Mesendoderm (in vitro differentiated cells): ENCODE results near the gene TRDN.
"Not testable (repeated sequence)": the region's sequence is repeated elsewhere in the genome, so short reads cannot be mapped to it uniquely, and the experiment has no call there.

Experiments
- DNase-seq: peaks from one replicate; pipeline ENCODE4 v3.0.0; 2013
- H2AK5ac ChIP-seq: 2 replicates; pipeline ENCODE4 v1.6.1; 2013; ENCODE audit warnings: low read length, inconsistent platforms
- H2BK120ac ChIP-seq: 2 replicates; pipeline ENCODE4 v1.6.1; 2013; ENCODE audit warnings: low read depth, mild to moderate bottlenecking, low read length, moderate library complexity, mixed read lengths
- H2BK15ac ChIP-seq: replicated peaks from 2 replicates; pipeline ENCODE4 v1.6.1; 2013; ENCODE audit warnings: low read depth, mild to moderate bottlenecking, moderate library complexity
- H2BK5ac ChIP-seq: 2 replicates; pipeline ENCODE4 v1.6.1; 2013; ENCODE audit warnings: low read length, inconsistent platforms
- H3K18ac ChIP-seq: 2 replicates; pipeline ENCODE4 v1.6.1; 2013; ENCODE audit warnings: mild to moderate bottlenecking, low read length, mixed read lengths
- H3K23ac ChIP-seq: one replicate; pipeline ENCODE4 v1.6.1; 2013; ENCODE audit warnings: low read length
- H3K27ac ChIP-seq: 2 replicates; pipeline ENCODE4 v1.5.1; 2013; ENCODE audit warnings: low read depth, mild to moderate bottlenecking, inconsistent platforms, low read length, moderate library complexity
- H3K27me3 ChIP-seq: 2 replicates; pipeline ENCODE4 v1.6.1; 2013; ENCODE audit warnings: low read length, control low read depth, mild to moderate bottlenecking, inconsistent platforms; ENCODE audit not compliant: insufficient read depth, poor library complexity
- H3K36me3 ChIP-seq: 2 replicates; pipeline ENCODE4 v1.6.1; 2013; ENCODE audit warnings: low read length, inconsistent platforms; ENCODE audit not compliant: control insufficient read depth, insufficient read depth
- H3K4ac ChIP-seq: one replicate; pipeline ENCODE4 v1.6.1; 2013; ENCODE audit warnings: low read depth, mild to moderate bottlenecking, low read length, moderate library complexity
- H3K4me1 ChIP-seq: 2 replicates; pipeline ENCODE4 v1.6.1; 2013; ENCODE audit warnings: low read depth, low read length, inconsistent platforms; ENCODE audit not compliant: control insufficient read depth
- H3K4me2 ChIP-seq: 2 replicates; pipeline ENCODE4 v1.6.1; 2013; ENCODE audit warnings: low read length
- H3K4me3 ChIP-seq: 2 replicates; pipeline ENCODE4 v1.5.1; 2013; ENCODE audit warnings: mild to moderate bottlenecking, low read length
- H3K56ac ChIP-seq: one replicate; pipeline ENCODE4 v1.6.1; 2013; ENCODE audit warnings: low read length
- H3K79me1 ChIP-seq: 2 replicates; pipeline ENCODE4 v1.6.1; 2013; ENCODE audit warnings: low read length, inconsistent platforms
- H3K79me2 ChIP-seq: 2 replicates; pipeline ENCODE4 v1.6.1; 2013; ENCODE audit warnings: mild to moderate bottlenecking, low read length; ENCODE audit not compliant: control insufficient read depth, insufficient read depth
- H3K9ac ChIP-seq: 2 replicates; pipeline ENCODE4 v1.6.1; 2013; ENCODE audit warnings: low read length, inconsistent platforms
- H4K5ac ChIP-seq: one replicate; pipeline ENCODE4 v1.6.1; 2013; ENCODE audit warnings: low read length
- H4K8ac ChIP-seq: one replicate; pipeline ENCODE4 v1.6.1; 2013; ENCODE audit warnings: low read depth, mild to moderate bottlenecking, control low read depth, low read length, moderate library complexity
- WGBS: extraction: QIAGEN DNeasy Blood & Tissue Kit; methylation state at CpG from one replicate; pipeline ENCODE4 v1.1.7; 2013; ENCODE audit warnings: low lambda C conversion rate, missing lambda C conversion rate; ENCODE audit not compliant: insufficient coverage; ENCODE audit errors: extremely low coverage; 5-methylcytosine and 5-hydroxymethylcytosine counted together

The TRDN gene

GRCh38 chr6:123559816-123560215, 76.9 kb downstream of the TRDN start:
- H3K79me2 ChIP-seq, H4K8ac ChIP-seq, H2BK15ac ChIP-seq, H3K4me1 ChIP-seq, H2BK120ac ChIP-seq, H2AK5ac ChIP-seq, H4K5ac ChIP-seq, H3K23ac ChIP-seq, H3K27ac ChIP-seq, H3K79me1 ChIP-seq, H3K36me3 ChIP-seq, DNase-seq, H3K27me3 ChIP-seq, H2BK5ac ChIP-seq, H3K4me3 ChIP-seq, H3K9ac ChIP-seq, H3K4me2 ChIP-seq: not testable (repeated sequence)
- H3K18ac ChIP-seq: peak overlapping the region; percentile 80
- WGBS: no CpG with 5 or more reads among the region's 5 CpGs
- H3K56ac ChIP-seq: peak overlapping the region; percentile 25
- peak overlapping the region; percentile 24 for H3K4ac ChIP-seq

DNA sequence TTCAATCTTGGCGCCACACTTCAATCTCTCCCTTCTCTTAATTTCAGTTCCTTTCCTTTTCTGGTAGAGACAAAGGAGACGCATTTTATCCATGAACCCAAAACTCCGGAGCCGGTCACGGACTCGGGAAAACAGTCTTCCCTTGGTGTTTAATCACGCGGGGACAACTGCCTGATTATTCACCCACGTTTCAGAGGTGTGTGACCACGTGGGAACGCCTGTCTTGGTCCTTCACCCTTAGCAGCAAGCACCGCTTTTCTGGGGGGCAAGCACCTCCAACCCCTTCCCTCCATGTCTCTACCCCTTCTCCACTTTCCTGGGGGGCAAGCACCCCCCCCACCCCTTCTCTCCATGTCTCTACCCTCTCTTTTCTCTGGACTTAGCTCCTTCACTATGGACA, 79.3 kb downstream of the TRDN start:
- H3K56ac ChIP-seq: peak overlapping the region; percentile 40
- H3K18ac ChIP-seq: peak overlapping the region; percentile 20
- H4K5ac ChIP-seq, H4K8ac ChIP-seq, H3K23ac ChIP-seq, H3K9ac ChIP-seq, DNase-seq, H3K4me2 ChIP-seq, H2AK5ac ChIP-seq, H3K79me2 ChIP-seq, H2BK15ac ChIP-seq, H3K79me1 ChIP-seq, H3K4me3 ChIP-seq, H3K4me1 ChIP-seq, H3K36me3 ChIP-seq, H3K27ac ChIP-seq, H3K27me3 ChIP-seq: not testable (repeated sequence)
- no CpG with 5 or more reads among the region's 12 CpGs for WGBS
- H2BK5ac ChIP-seq: peak overlapping the region; percentile 45
- H3K4ac ChIP-seq: peak overlapping the region; percentile 97
- H2BK120ac ChIP-seq: peak overlapping the region; percentile 73

DNA sequence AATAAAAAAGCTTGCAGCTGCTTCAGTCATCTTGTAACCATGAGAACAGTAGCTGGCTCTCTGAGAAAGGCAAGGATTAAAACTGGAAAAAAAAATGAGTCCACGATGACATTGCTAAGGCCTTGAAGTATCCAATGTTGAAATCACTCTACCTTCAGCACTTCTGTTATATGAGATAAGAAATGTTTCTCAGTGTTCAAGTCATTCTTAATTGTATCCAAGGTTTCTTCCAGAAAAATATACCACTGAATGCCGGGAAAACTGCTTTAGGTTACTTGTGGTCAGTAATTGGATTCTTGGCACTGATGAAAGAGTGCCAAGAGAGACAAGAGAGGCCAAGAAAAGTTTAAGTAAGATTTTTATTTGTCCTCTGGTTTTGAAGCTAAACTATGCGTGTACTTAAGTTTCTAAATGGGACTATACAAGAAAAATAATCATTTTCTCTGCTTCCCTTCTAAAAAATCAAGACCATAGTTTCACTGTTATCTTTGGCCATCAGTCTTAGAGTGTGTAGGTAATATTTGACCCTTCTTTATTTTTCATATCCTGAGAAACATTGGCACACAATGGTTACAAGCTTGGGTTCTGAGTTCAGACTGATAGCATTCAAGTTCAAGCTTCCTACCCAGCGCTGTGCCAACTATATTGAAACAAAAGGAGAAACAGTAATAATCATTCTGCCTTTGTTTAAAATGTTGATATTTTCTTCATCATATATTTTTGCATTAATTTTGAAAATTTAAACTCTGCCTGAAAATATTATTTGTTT, 84.6 kb downstream of the TRDN start:
- peak overlapping the region; percentile 36 for H2BK15ac ChIP-seq
- H4K8ac ChIP-seq: no peak overlapping the region
- no peak overlapping the region for H3K23ac ChIP-seq
- no peak overlapping the region for H2AK5ac ChIP-seq
- no peaks in the 10 kb centered on the region for H3K36me3 ChIP-seq
- DNase-seq: no peak
- H3K27me3 ChIP-seq: no peaks in the 10 kb centered on the region
- no peaks in the 10 kb centered on the region for H3K79me2 ChIP-seq
- H3K18ac ChIP-seq: no peak overlapping the region
- H2BK5ac ChIP-seq: no peak overlapping the region
- H3K27ac ChIP-seq: no peak overlapping the region
- H3K9ac ChIP-seq: no peak overlapping the region
- H4K5ac ChIP-seq: no peak overlapping the region
- H3K4me1 ChIP-seq: peaks cover 6% of the 10 kb centered on the region
- no peak overlapping the region for H2BK120ac ChIP-seq
- no peak overlapping the region for H3K56ac ChIP-seq
- no CpG with 5 or more reads among the region's 4 CpGs for WGBS
- no peak overlapping the region for H3K4me3 ChIP-seq
- no peak overlapping the region for H3K4me2 ChIP-seq
- no peak overlapping the region for H3K4ac ChIP-seq
- peaks cover 2% of the 10 kb centered on the region for H3K79me1 ChIP-seq

- Histone ChIP-seq H3K36me3 (no peaks in the 10 kb centered on the region), H4K8ac (no peak overlapping the region), H3K27me3 (no peaks in the 10 kb centered on the region), H2BK15ac (no peak overlapping the region), H3K4me3 (no peak overlapping the region), H3K18ac (no peak overlapping the region), H3K4ac (no peak overlapping the region), H3K79me1 (peaks cover 2% of the 10 kb centered on the region), H4K5ac (no peak overlapping the region), H3K4me1 (peaks cover 5% of the 10 kb centered on the region), H2BK5ac (no peak overlapping the region), H3K79me2 (no peaks in the 10 kb centered on the region), H2BK120ac (no peak overlapping the region), H3K4me2 (no peak overlapping the region), H3K27ac (no peak overlapping the region), H3K23ac (no peak overlapping the region), H3K9ac (no peak overlapping the region), H3K56ac (no peak overlapping the region), H2AK5ac (no peak overlapping the region)
- WGBS: no CpG with 5 or more reads among the region's 2 CpGs
- peak; percentile 69 for DNase-seq
Measured at GRCh38 chr6:123550052-123550617, 86.6 kb downstream of the TRDN start.

GRCh38 chr6:123549476-123549875, 87.3 kb downstream of the TRDN start:
- H3K4me3 ChIP-seq: no peak overlapping the region
- no peaks in the 10 kb centered on the region for H3K79me2 ChIP-seq
- H3K56ac ChIP-seq: peak overlapping the region; percentile 32
- peak overlapping the region; percentile 56 for H4K8ac ChIP-seq
- H2BK5ac ChIP-seq: peak overlapping the region; percentile 41
- no peak overlapping the region for H3K27ac ChIP-seq
- no peak overlapping the region for H3K4me2 ChIP-seq
- no peak overlapping the region for H3K18ac ChIP-seq
- peaks cover 5% of the 10 kb centered on the region for H3K4me1 ChIP-seq
- no peak overlapping the region for H2AK5ac ChIP-seq
- H3K23ac ChIP-seq: no peak overlapping the region
- DNase-seq: no peak
- no peaks in the 10 kb centered on the region for H3K27me3 ChIP-seq
- H3K79me1 ChIP-seq: peaks cover 2% of the 10 kb centered on the region
- H4K5ac ChIP-seq: peak overlapping the region; percentile 41
- no peak overlapping the region for H2BK15ac ChIP-seq
- H3K4ac ChIP-seq: no peak overlapping the region
- H3K9ac ChIP-seq: no peak overlapping the region
- H2BK120ac ChIP-seq: no peak overlapping the region
- H3K36me3 ChIP-seq: no peaks in the 10 kb centered on the region
